ENCODE measurements around the gene PCSK2. TPM values are rescaled to one million over a fixed set of nuclear protein-coding genes. Genes with fewer than 3 reads are reported as not detected.

The PCSK2 gene
- polyA plus RNA-seq, 3 donors = 0.71 to 0.85 (median 0.78) TPM

GRCh38 chr20:17501701-17502100, 274.9 kb downstream of the PCSK2 start:
- no peak for DNase-seq (ENCODE audit: low read depth in 3 of 3, low spot score in 2 of 3)

DNA sequence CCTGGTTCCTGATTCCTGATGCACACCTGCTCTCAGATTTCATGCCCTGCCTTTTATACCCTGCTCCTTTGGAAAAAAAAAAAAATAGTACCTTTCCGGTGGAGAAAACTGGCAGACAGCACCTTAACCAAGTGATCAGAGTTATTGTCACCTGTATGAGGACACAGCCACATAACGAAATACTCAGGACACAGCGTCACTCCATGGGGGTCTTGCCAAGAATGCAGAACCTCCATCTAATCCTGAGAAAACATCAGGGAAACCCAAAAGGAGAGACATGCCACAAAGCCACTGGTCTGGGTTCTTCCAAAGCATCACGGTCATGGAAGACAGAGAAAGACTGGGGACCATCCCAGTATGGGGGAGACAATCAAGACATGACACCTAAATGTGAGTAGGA, 275.3 kb downstream of the PCSK2 start:
- DNase-seq (ENCODE audit: low read depth in 3 of 3, low spot score in 2 of 3) = no peak

DNA sequence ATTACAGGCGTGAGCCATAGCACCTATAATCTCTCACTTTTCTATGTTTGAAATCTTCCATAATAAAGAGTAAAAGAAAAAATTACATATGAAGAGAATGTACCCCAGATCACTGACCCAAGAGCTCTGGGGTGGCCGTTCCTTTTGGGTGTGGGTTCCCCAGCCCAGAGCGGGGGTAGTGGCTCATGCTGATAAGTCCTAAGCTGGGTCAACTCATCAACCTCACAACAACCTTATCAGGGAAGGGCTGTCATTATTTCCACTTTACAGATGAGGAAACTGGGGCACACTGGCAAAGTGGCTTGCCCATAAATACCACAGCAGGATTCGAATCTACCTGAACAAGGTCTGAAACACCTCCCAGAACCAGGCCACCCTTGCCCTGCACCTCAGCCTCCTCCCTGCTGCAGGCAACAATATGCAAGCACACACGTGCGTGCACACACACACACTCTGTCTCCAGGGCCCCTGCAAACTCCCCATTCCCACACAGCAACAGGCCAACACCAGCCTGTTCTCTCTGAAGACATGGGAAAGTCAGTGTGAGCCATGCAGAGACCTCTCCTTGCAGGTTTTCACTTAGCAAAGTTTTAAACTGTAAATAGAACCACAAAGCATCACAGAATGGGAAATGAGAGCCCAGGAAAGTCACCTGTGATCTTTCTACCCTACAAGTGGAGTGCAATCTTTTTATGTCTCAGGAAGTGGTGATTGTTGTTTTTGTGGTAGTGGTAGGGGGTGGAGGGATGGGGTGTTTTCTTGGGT, 276.6 kb downstream of the PCSK2 start:
- no peak for DNase-seq (ENCODE audit: low read depth in 3 of 3, low spot score in 2 of 3)

DNA sequence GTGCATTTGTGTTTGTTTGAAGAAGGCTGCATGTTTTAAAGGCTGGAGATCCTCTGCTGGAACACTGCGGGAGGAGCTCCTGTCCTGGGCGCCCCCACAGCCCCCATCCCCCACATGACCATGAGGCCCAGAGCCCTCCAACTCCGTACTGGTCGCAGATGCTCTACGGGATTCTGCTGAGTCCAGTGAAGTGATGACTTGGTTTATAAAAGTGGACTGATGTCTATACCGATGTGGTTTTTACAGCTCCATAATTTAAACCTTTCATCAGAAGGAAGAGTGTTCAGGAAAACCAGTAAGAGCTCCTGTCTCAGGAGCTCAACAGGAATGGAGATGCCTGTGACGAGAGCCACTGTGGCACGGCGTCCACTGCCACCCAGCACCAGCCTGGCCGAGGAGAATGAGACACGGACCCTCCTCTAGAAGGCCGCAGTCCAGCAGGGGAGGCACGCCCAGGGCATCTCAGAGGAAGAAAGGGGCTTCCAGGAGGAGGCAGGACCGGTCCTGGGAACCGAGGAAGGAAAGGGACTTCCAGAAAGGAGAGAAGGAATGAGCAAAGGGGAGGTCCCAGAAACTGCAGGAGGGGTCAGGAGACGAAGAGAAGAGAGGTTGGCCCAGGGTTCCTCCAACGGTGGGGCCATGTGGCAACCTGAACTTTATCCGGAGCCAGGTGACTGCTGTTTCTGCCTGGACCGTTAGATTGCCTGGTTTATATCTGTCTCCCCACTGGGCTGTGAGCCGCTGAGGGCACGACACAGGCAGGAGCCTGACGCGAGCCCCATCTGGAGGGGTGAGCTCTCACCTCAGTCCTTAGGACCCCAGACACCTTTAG, 277.4 kb downstream of the PCSK2 start:
- DNase-seq (ENCODE audit: low read depth in 3 of 3, low spot score in 2 of 3) = no peak

DNA sequence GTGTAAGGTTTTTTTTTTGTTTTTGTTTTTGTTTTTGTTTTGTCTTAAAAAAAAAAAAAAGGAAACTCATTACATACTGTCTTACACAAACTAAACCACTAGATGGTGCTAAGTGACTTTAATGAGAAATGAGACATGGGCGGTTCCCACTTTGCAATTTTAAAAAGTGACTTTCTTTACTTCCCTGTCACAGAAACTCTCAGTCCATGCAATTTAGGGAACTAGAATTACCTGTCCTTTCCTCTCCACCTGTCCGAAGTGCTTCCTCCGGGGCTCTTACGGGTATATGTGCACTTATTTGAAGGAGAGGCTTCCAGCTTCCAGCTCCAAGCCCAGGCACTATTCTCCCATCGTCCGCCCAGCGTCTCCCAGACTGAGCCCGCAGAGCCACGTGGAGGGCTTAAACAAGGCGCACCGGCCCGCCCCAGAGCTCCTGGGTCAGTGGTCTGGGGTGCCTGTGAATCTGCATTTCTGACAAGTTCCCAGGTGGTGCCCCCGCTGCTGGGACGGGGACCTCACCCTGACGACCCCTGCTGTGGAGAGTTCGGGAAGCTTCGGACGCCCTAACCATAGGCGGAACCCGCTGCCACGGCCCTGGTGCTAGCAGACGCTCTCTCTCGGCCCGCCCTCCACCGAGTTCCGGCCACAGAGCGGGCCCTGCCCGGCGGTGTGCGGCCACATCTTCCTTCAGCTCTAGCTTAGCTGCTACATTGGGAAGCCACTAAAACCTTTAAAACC, 278.2 kb downstream of the PCSK2 start:
- DNase-seq (ENCODE audit: low read depth in 3 of 3, low spot score in 2 of 3) = peak; percentile 46 to 63 (median 47)

GRCh38 chr20:17505636-17506517, 279.0 kb downstream of the PCSK2 start:
- DNase-seq (ENCODE audit: low read depth in 3 of 3, low spot score in 2 of 3) = no peak

- no peak for DNase-seq (ENCODE audit: low read depth in 3 of 3, low spot score in 2 of 3)
Measured at GRCh38 chr20:17507032-17507431, 280.2 kb downstream of the PCSK2 start.

DNA sequence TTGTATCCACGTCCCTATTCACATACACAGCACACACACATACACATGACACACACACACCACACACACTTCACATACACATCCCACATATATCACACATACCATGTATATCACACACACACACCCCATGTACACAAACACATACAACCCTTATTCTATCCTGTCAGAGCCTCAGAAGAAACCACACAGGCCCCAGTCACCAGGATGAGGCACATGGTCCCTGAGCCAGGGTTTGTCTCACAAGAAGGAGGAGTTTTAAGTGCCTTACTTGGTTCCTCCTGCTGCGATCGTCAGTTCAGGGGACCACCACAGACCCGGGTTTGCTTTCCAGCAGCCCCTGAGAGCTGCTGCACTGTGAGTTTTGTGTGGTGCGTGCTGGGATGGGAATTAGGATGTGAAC, 280.7 kb downstream of the PCSK2 start:
- DNase-seq (ENCODE audit: low read depth in 3 of 3, low spot score in 2 of 3) = no peak

DNA sequence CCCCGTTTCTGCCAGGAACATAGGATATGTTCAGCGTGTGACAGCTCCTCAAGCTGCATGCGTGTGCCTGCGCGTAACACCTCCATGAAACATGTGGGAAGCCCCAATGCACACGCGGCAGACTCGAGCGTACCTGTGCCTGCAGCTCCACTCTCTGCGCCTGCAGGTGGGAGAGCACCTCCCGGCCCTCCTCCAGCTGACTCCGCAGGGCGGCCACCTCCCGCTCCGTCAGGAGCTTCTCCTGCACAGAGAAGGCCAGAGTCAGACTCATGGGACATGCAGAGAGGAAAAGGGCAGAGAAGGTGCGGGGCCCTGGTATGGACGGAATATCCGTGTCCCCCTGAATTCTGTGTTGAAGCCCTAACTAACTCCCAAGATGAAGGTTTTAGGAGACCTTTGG, 281.9 kb downstream of the PCSK2 start:
- DNase-seq (ENCODE audit: low read depth in 3 of 3, low spot score in 2 of 3) = no peak

DNA sequence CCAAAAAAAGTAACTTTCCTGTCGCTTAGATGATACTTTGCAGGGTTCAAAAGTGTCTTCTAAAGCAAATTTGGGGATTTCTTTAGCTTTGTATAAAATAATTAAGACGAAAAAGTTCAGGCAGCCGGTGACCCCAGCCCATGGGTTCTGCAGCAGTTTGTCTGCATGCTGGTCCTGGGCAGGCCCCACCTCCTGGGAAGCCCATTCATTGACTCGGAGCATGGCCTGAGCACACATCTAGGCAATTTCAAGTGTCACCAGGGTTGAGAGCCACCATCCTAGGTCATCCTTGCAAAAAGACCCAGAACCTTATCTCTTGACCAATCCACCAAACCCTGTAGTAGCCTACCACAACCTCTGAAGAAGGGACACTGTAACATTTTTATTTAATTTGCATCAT, 283.7 kb downstream of the PCSK2 start:
- DNase-seq (ENCODE audit: low read depth in 3 of 3, low spot score in 2 of 3) = no peak

- no peak for DNase-seq (ENCODE audit: low read depth in 3 of 3, low spot score in 2 of 3)
Measured at GRCh38 chr20:17511401-17511800, 284.6 kb downstream of the PCSK2 start.

GRCh38 chr20:17513939-17514338, 287.1 kb downstream of the PCSK2 start:
- DNase-seq (ENCODE audit: low read depth in 3 of 3, low spot score in 2 of 3) = no peak

GRCh38 chr20:17515053-17515452, 288.2 kb downstream of the PCSK2 start:
- no peak for DNase-seq (ENCODE audit: low read depth in 3 of 3, low spot score in 2 of 3)

DNA sequence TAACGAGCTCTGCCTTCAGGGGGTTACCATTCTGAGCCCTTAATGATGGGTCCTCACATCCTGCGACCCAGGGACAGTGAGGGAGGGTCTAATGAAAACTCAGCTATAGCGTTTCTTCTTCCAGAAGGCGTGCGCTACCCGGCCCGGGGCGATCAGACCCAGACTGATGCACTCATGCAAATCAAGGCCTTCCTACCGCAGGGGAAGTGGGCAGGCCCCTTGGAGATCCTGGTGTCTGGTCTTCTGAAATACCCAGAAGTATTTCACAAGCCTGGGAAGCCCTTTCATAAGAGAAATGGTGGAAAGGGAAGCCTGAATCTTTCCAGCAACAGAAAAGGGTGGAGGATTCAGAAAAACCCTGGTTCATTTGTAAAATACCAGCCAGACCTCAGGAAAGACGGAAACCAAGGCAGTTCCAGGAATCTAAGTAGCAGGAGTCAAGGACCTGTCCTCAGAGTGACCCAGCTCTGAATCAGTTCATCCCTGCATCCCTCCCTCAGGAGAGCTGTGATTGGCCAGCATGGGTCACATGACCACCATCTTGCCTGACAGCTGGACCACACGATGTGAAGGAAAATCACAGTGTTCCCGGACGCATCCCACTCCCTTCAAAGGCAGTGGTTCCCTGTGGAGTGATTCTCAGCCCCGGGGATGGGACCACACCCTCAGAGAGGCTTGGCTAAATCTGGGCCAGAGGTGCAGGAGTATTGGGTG, 291.7 kb downstream of the PCSK2 start:
- DNase-seq (ENCODE audit: low read depth in 3 of 3, low spot score in 2 of 3) = no peak

DNA sequence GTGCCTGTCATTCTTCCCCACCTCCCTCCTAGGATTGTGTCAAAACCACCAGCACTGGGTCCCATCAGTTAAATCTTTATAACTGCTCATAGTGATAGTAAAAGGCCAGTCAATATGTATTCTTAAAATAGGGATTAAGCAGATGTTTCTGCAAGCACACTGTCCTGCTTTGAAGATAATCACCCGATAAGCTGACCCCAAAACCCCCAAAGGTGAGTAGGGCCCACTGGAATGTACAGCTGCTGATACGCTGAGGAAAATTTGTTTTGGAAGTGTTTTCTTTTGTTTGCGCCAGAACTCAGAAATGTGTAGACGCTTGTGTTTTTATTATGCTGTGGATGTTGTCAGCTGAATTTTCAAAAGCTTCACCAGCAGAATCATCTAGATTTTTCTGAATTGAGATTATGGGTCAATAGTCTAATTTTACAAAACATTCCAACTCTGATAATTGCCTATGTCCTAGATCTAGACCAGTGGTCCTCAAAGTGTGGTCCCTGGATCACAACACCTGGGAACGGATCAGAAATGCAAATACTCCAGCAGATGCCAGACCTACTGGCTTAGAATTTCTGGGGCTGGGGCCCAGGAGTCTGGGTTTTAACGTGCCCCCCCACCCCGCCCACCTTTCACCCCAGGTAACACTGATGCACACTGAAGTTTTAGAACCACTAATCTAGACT, 292.9 kb downstream of the PCSK2 start:
- DNase-seq (ENCODE audit: low read depth in 3 of 3, low spot score in 2 of 3) = no peak

DNA sequence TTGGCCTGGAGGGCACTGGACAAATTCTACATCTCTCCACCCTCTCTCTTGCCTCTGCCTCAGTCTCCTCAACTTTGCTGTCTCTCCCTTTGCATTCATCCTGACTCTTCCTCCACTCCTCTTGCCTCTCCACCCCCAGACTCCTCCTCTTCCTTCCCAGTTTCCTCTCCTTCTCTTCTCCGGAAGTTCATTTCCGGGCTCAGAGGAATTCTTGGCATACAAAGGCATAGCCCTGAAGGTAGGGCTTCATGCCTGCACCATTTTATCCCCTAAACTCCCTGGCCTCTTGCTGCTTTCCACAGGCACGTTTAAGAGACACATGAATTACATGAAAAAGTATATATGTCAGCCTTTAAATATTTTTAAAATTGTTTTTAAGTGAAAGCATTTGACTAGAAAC, 293.7 kb downstream of the PCSK2 start:
- DNase-seq (ENCODE audit: low read depth in 3 of 3, low spot score in 2 of 3) = no peak

DNA sequence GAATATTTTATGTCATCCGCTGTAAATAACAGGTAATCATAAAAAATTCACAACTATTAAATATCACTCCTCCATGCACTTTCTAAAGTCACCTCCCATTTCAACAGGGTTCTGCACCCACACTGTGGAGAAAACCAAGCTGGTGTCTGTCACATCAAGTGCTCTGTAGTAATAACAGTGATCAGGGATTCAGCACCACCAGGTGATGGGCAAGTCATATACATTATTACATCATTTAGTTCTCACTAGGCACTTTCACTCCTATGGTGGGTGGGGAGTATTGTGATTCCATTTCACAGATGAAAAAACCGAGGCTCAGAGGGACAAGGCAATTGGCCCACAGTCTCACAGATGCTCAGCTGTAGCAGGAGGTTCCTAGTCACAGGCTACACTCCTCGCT, 295.7 kb downstream of the PCSK2 start:
- no peak for DNase-seq (ENCODE audit: low read depth in 3 of 3, low spot score in 2 of 3)

GRCh38 chr20:17523326-17523725, 296.5 kb downstream of the PCSK2 start:
- DNase-seq (ENCODE audit: low read depth in 3 of 3, low spot score in 2 of 3) = no peak

DNA sequence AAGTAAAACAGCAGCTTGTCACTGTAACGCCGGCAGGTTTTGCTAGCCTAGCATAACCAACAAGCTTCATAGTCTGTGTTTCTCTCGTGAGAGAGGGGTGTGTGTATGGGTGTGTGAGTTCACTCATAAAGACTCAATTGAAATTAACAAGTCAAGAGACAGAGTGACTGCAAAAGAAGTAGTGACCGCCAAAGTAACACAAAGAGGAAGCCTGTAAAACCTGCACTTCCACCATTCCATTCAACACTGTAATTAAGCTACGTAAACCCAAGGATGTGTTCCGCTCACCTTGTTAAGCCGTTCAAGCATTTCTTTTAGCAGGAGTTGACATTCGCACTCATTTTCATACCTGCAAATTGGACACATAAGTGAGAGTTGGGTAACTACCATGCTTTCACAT, 297.7 kb downstream of the PCSK2 start:
- DNase-seq (ENCODE audit: low read depth in 3 of 3, low spot score in 2 of 3) = no peak

All from right renal cortex interstitium (tissue), 3 donors.